NB4 (cell line): Measurements from ENCODE around the gene MAPK1.
"Not testable (repeated sequence)": the region's sequence is repeated elsewhere in the genome, so short reads cannot be mapped to it uniquely, and the experiment has no call there.

Experiments used
- POLR2A ChIP-seq: IDR thresholded peaks from 2 replicates; pipeline ENCODE4 v1.6.1; 2011; ENCODE audit warnings: mild to moderate bottlenecking; ENCODE audit not compliant: insufficient read length; ENCODE audit errors: extremely low read depth
- TF ChIP-seq, protein P1 (sequence below): IDR thresholded peaks from one replicate; pipeline ENCODE4 v1.5.1; 2012; ENCODE audit warnings: low read depth, low read length

DNA sequence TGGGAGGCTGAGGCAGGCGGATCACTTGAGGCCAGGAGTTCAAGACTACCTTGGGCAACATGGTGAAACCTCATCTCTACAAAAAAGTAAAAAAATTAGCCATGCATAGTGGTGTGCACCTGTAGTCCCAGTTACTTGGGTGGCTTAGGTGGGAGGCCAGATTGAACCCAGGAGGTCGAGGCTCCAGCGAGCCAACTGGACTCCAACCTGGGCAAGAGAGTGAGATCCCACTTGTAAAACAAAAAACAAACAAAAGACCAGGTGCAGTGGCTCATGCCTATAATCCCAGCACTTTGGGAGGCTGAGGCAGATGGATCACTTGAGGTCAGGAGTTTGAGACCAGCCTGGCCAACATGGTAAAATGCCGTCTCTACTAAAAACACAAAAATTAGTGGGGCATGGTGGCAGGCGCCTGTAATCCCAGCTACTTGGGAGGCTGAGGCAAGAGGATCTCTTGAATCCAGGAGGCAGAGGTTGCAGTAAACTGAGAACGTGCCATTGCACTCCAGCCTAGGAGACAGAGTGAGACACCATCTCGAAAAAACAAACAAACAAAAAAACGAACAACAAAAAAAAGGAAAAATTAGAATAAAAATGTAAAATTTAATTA lies 46.7 kb upstream of the MAPK1 start:
- TF ChIP-seq, protein P1, sequence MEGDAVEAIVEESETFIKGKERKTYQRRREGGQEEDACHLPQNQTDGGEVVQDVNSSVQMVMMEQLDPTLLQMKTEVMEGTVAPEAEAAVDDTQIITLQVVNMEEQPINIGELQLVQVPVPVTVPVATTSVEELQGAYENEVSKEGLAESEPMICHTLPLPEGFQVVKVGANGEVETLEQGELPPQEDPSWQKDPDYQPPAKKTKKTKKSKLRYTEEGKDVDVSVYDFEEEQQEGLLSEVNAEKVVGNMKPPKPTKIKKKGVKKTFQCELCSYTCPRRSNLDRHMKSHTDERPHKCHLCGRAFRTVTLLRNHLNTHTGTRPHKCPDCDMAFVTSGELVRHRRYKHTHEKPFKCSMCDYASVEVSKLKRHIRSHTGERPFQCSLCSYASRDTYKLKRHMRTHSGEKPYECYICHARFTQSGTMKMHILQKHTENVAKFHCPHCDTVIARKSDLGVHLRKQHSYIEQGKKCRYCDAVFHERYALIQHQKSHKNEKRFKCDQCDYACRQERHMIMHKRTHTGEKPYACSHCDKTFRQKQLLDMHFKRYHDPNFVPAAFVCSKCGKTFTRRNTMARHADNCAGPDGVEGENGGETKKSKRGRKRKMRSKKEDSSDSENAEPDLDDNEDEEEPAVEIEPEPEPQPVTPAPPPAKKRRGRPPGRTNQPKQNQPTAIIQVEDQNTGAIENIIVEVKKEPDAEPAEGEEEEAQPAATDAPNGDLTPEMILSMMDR: not testable (repeated sequence)
- not testable (repeated sequence) for TF ChIP-seq POLR2A
